Activated CD4-positive, alpha-beta T cell treated with anti-CD3 and anti-CD28 coated beads, Interleukin-2, amount 10 ng/mL, durations not matched to agents 24 days and 14 days (primary cell): Measurements from ENCODE around the gene FGFRL1. TPM values are rescaled to one million over a fixed set of nuclear protein-coding genes. Genes with fewer than 3 reads are reported as not detected.

ENCODE experiments used
- DNase-seq: peaks from one replicate; pipeline ENCODE4 v3.0.0; 2022
- H3K27ac Mint-ChIP-seq: one replicate; pipeline ENCODE4 v1.8.0; 2022; ENCODE audit warnings: mild to moderate bottlenecking, mixed read lengths
- H3K27me3 Mint-ChIP-seq: one replicate; pipeline ENCODE4 v1.8.0; 2022; ENCODE audit warnings: mixed read lengths
- H3K36me3 Mint-ChIP-seq: one replicate; pipeline ENCODE4 v1.8.0; 2022; ENCODE audit warnings: low read depth, mild to moderate bottlenecking, mixed read lengths
- H3K4me1 Mint-ChIP-seq: one replicate; pipeline ENCODE4 v1.8.0; 2021; ENCODE audit warnings: mixed read lengths
- H3K4me3 Mint-ChIP-seq: one replicate; pipeline ENCODE4 v1.8.0; 2022; ENCODE audit warnings: mild to moderate bottlenecking, moderate library complexity, mixed read lengths
- H3K9me3 Mint-ChIP-seq: one replicate; pipeline ENCODE4 v1.8.0; 2021; ENCODE audit warnings: mixed read lengths
- intact Hi-C: fragments of 100-400 bp; cut with micrococcal nuclease; formaldehyde crosslinking; loops from one replicate; pipeline ENCODE4 v1.15.1; 2023
- total RNA-seq: library from RNA; stranded (reverse); gene quantifications from 2 replicates; pipeline ENCODE4 v1.2.3, GENCODE V29; 2022

FGFRL1 gene
- total RNA-seq, 1 donor from 2014 or later = 18.9 TPM

- no peak overlapping the region for H3K27ac Mint-ChIP-seq
- peak overlapping the region; percentile 66 for H3K4me3 Mint-ChIP-seq
- peaks cover 15% of the 10 kb centered on the region for H3K4me1 Mint-ChIP-seq
These were observed 26.1 kb upstream of the FGFRL1 start for GRCh38 chr4:985123-985830.

DNA sequence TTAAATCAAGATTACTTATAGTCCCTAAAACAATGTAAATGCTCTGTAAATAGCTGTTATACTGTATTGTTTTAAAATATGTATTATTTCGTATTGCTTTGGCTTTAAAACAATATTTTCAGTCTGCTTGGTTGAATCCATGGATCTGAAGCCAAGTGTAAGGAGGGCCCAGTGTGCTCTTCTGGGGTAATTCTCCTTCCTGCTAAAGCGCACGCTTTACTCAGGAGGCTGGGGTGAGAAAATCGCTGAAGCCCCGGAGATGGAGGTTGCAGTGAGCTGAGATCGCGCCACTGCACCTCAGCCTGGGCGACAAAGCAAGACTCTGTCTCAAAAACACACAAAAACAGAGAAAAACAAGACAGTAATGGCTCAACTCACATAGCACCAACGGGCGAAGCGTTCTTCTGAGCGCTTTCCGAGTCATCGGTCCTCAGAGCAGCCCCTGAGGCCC lies 25.0 kb upstream of the FGFRL1 start:
- Mint-ChIP-seq H3K4me3 (peak overlapping the region; percentile 86), H3K36me3 (no peaks in the 10 kb centered on the region), H3K9me3 (no peaks in the 10 kb centered on the region), H3K4me1 (peaks cover 15% of the 10 kb centered on the region), H3K27me3 (no peaks in the 10 kb centered on the region), H3K27ac (peak overlapping the region; percentile 87)
- intact Hi-C loops = loop anchor here (1.0 to 5.0 kb wide), 4 partner anchors 13 to 314 kb away; partner anchors contain the start of genes ATP5ME, DGKQ, GAK and MYL5
- DNase-seq = no peak

More at GRCh38 chr4:985123-985830, 26.1 kb upstream of the FGFRL1 start:
- no peaks in the 10 kb centered on the region for H3K27me3 Mint-ChIP-seq
- no peaks in the 10 kb centered on the region for H3K36me3 Mint-ChIP-seq
- DNase-seq = peak; percentile 91
- intact Hi-C loops = loop anchor here (5.0 kb wide), 1 partner anchor 313 kb away; the partner anchor contains the start of genes ATP5ME and MYL5
- no peaks in the 10 kb centered on the region for H3K9me3 Mint-ChIP-seq

DNA sequence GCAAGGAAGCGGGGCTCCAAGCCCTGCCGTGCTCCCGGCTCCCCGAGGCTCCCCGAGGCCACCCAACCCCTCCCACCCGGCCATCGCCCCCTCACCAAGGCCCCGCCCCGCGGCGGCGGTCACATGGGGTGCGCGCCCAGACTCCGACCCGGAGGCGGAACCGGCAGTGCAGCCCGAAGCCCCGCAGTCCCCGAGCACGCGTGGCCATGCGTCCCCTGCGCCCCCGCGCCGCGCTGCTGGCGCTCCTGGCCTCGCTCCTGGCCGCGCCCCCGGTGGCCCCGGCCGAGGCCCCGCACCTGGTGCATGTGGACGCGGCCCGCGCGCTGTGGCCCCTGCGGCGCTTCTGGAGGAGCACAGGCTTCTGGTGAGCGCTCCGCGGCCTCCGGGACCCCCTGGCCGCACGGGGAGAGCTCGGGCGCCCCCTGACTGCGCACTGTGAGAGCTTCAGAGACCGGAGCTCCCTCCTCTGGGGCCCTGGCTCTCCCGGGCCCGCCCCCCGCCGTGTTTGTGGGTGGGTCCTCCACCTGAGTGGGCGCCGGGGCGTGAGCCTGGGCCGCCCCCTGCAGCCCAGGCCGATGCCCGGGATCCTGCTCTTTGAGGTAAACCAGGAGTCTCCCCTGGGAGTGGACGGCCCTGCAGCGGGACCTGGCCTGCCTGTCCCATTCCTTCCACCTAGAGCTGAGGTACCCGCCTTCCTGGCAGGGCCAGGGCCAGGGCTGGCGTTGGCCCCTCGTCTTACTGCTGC lies 24.4 kb upstream of the FGFRL1 start, which contains the start of gene IDUA:
Gene IDUA, plus strand, starts transcription at position 166 of the 745 bp plus-strand sequence. Its CDS starts 41 bp downstream, at position 207.
- peak; percentile 96 for DNase-seq
- peaks cover 15% of the 10 kb centered on the region for H3K4me1 Mint-ChIP-seq
- H3K9me3 Mint-ChIP-seq = no peaks in the 10 kb centered on the region
- intact Hi-C loops = loop anchor here (1.0 to 5.0 kb wide), 6 partner anchors 14 to 315 kb away; partner anchors contain the start of genes ATP5ME, DGKQ, FGFRL1 and GAK
- H3K27ac Mint-ChIP-seq = peak within 1 kb of the TSS; percentile 87
- no peaks in the 10 kb centered on the region for H3K27me3 Mint-ChIP-seq
- H3K4me3 Mint-ChIP-seq = peak within 1 kb of the TSS; percentile 86
- H3K36me3 Mint-ChIP-seq = no peaks in the 10 kb centered on the region

GRCh38 chr4:987624-988513 lies 23.6 kb upstream of the FGFRL1 start:
- peak overlapping the region; percentile 86 for H3K4me3 Mint-ChIP-seq
- no peaks in the 10 kb centered on the region for H3K27me3 Mint-ChIP-seq
- intact Hi-C loops = loop anchor here (1.0 to 5.0 kb wide), 5 partner anchors 23 to 316 kb away; partner anchors contain the start of genes ATP5ME, FGFRL1, GAK and MYL5
- peak overlapping the region; percentile 82 for H3K27ac Mint-ChIP-seq
- no peak for DNase-seq
- H3K4me1 Mint-ChIP-seq = peaks cover 15% of the 10 kb centered on the region
- H3K36me3 Mint-ChIP-seq = no peaks in the 10 kb centered on the region
- H3K9me3 Mint-ChIP-seq = no peaks in the 10 kb centered on the region

DNA sequence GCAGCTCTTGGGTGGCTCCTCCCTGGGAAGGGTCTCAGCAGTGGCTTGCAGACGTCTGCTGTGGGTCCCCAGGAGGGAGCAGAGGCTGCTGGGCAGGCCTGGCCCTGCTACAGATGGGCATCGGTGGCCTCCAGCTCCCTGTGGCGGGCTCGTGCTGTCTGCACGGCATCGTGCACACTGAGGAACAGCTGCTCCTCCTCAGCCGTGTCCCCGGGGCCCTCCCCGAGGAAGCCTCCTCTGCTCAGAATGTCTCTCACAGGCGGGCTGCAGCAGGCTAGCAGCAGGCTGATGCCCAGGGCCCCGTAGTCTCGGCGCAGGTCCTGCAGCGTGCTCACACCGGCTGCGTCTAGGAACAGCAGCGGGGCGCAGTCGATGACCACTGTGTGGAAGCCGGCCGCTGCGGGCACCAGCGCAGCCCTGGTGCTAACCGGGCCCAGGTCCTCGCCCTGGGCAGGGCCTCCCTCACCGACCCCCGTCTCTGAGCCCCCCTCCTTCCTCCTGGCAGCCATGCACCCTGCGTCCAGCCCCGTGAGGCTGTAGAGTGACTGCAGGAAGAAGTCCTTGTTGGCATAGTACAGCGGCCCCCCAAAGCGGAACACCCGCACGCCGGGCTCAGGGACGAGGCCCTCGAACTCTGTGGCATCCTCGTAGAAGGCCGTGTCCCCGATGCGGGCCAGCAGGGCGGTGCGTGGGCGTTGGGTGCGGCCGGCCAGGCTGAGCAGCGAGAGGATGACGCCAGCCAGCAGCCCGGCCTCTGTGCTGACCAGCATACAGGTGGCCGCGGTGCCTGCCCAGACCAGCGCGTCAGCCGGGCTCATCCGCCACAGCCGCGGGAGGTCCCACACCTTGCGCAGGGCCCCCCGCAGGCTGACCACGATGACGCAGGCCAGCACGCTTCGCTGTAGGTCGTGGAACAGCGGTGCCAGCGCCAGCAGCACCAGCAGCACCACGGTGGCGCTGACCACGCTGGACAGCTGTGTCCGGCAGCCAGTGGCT lies 22.4 kb upstream of the FGFRL1 start:
- Mint-ChIP-seq H3K27ac (no peak overlapping the region), H3K4me1 (peaks cover 15% of the 10 kb centered on the region), H3K4me3 (no peak overlapping the region), H3K9me3 (no peaks in the 10 kb centered on the region), H3K36me3 (no peaks in the 10 kb centered on the region), H3K27me3 (no peaks in the 10 kb centered on the region)
- intact Hi-C loops = loop anchor here (5.0 kb wide), 1 partner anchor 317 kb away; the partner anchor contains the start of genes ATP5ME and MYL5
- no peak for DNase-seq

- Mint-ChIP-seq H3K27me3 (no peaks in the 10 kb centered on the region), H3K27ac (no peak overlapping the region), H3K9me3 (no peaks in the 10 kb centered on the region), H3K4me1 (peaks cover 11% of the 10 kb centered on the region), H3K4me3 (no peak overlapping the region), H3K36me3 (no peaks in the 10 kb centered on the region)
- DNase-seq = no peak
- intact Hi-C loops = loop anchor here (5.0 kb wide), 1 partner anchor 318 kb away; the partner anchor contains the start of genes ATP5ME and MYL5
These were observed 21.5 kb upstream of the FGFRL1 start for GRCh38 chr4:989722-990471.

DNA sequence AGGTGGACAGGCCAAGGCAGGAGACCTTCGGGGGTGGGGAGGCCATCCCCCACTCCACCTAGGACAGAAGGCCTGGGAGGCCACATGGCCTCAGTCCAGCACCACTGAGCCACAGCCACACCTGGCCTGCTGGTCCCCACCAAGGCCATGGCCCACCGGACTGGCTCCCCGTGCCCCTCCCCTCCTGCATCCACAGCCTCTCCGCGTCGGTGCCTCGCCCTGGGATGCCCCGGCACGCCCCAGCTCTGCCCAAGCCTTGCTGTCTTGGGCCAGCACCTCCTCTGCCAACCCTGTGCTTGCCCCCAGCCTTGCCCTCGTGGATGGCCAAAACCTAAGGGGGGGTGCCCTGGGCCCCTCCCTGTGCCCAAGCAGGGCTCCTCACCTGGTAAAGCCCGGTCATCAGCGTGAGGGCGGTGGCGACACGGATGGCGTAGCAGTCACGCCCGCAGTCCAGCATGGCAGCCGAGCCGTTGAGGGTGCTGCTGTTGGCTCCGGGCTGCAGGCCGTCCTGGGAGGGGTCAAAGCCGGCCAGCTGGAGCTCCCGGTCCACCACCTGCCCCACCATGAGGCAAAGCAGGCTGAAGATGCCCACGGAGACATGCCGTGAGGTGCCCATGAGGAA lies 20.6 kb upstream of the FGFRL1 start:
- H3K4me1 Mint-ChIP-seq = peaks cover 6% of the 10 kb centered on the region
- peaks cover 2% of the 10 kb centered on the region for H3K27me3 Mint-ChIP-seq
- no peak for DNase-seq
- intact Hi-C loops = no loop called here
- H3K27ac Mint-ChIP-seq = no peak overlapping the region
- H3K36me3 Mint-ChIP-seq = no peaks in the 10 kb centered on the region
- H3K9me3 Mint-ChIP-seq = no peaks in the 10 kb centered on the region
- no peak overlapping the region for H3K4me3 Mint-ChIP-seq

GRCh38 chr4:991451-992296 lies 19.8 kb upstream of the FGFRL1 start:
- no peak overlapping the region for H3K4me3 Mint-ChIP-seq
- no peaks in the 10 kb centered on the region for H3K9me3 Mint-ChIP-seq
- intact Hi-C loops = no loop called here
- no peaks in the 10 kb centered on the region for H3K36me3 Mint-ChIP-seq
- H3K27ac Mint-ChIP-seq = no peak overlapping the region
- DNase-seq = no peak
- peaks cover 2% of the 10 kb centered on the region for H3K27me3 Mint-ChIP-seq
- peaks cover 3% of the 10 kb centered on the region for H3K4me1 Mint-ChIP-seq

DNA sequence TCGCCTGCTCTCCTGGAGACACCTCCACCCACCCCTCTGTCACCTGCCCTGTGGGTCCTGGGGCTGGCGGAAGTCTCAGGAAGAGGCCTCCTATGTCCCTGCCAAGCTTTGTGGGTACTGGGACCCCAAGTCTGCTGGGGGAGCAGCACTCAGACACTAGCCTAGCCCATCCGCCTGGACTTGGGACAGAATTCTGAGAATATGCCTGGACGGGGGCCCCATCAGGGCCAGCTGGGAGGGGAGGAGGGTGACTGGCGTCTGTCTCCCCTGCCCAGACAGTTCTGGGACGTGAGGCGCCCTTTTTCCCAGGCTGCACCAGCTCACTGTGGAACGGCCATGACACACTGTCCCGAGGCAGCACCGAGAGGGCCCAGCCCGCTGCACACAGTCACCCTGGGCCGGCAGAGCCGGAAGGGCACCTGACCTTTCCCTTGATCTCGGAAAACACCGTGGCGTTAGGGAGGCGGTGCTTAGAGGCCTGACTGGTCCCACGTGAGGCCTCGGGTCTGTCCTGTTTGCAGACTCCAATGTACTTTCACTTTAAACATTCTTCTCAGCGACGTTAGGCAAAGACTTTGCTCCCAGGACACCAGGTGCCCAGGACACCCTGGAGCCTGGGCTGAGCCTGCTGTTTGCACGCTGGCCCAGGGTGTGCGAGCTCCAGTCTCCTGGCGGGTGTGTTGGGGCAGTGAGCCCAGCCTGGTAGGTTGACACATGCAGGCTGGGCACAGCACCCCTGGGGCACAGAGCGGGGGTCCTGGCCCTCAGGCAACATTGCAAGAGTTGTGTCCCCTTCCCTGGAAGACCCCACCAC lies 18.9 kb upstream of the FGFRL1 start:
- no peak for DNase-seq
- Mint-ChIP-seq H3K9me3 (no peaks in the 10 kb centered on the region), H3K4me1 (peaks cover 2% of the 10 kb centered on the region), H3K36me3 (no peaks in the 10 kb centered on the region), H3K27ac (no peak overlapping the region), H3K4me3 (no peak overlapping the region), H3K27me3 (peaks cover 6% of the 10 kb centered on the region)
- intact Hi-C loops = no loop called here
